OCI-LY3 (cell line): ENCODE data around the gene KRTAP10-4.

ENCODE experiments used
- EZH2phosphoT487 ChIP-seq: fragments of 200-600 bp; shearing (Covaris generic); IDR thresholded peaks from 2 replicates; pipeline ENCODE4 v1.6.1; 2018; ENCODE audit warnings: antibody characterized with exemption, mixed run types, low read depth
- TF ChIP-seq, protein P1 (sequence below): fragments of 200-600, 300-600 bp; sonication (generic); IDR thresholded peaks from 2 replicates; pipeline ENCODE4 v1.5.1; 2014; ENCODE audit warnings: antibody characterized with exemption, low read length, low read depth

DNA sequence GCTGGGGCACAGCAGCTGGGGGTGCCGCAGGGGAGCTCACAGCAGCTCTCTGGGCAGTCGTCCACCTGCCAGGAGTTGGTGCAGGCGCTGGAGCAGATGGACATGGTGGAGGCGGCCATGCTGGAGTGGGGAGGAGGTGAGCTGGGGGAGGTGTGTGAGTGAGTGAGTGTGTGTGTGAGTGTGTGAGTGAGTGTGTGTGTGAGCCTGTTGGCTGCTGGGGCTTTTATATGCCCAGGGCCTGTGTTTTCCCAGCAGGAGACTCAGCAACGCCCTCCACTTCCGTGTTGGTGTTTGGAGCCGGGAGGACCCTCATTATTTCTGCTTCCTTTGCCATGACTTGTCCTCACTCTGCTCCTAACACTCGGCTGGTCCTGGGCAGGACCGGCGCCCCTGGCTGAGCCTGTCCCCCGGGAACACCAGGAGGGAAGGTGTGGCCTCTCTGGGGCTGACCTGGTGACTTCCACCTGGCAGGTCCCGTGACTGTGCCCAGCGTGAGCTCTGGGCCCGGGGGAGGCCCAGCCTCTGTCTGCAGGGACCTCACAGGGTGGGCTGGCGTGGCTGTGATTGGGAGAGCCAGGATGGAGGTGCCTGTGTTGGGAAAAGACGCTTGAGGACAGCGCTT is 22.1 kb upstream of the KRTAP10-4 start, which contains the start of gene KRTAP10-2:
- TF ChIP-seq, protein P1, sequence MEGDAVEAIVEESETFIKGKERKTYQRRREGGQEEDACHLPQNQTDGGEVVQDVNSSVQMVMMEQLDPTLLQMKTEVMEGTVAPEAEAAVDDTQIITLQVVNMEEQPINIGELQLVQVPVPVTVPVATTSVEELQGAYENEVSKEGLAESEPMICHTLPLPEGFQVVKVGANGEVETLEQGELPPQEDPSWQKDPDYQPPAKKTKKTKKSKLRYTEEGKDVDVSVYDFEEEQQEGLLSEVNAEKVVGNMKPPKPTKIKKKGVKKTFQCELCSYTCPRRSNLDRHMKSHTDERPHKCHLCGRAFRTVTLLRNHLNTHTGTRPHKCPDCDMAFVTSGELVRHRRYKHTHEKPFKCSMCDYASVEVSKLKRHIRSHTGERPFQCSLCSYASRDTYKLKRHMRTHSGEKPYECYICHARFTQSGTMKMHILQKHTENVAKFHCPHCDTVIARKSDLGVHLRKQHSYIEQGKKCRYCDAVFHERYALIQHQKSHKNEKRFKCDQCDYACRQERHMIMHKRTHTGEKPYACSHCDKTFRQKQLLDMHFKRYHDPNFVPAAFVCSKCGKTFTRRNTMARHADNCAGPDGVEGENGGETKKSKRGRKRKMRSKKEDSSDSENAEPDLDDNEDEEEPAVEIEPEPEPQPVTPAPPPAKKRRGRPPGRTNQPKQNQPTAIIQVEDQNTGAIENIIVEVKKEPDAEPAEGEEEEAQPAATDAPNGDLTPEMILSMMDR: no peak
- TF ChIP-seq EZH2phosphoT487: no peak
